MG63 (cell line): ENCODE results near the gene RANBP3. TPM values are rescaled to one million over a fixed set of nuclear protein-coding genes. Genes with fewer than 3 reads are reported as not detected.

Experiments used
- DNase-seq: peaks from one replicate; pipeline ENCODE4 v3.0.0-alpha.2; 2020
- H3K27me3 ChIP-seq: fragments of 250-450 bp; sonication (Bioruptor Pico); 2 replicates; pipeline ENCODE4 v1.5.1; 2020; ENCODE audit warnings: mild to moderate bottlenecking, moderate library complexity
- H3K36me3 ChIP-seq: fragments of 250-450 bp; sonication (Bioruptor Pico); 2 replicates; pipeline ENCODE4 v1.5.1; 2020; ENCODE audit warnings: mild to moderate bottlenecking, moderate library complexity
- H3K4me3 ChIP-seq: fragments of 250-450 bp; sonication (Bioruptor Pico); 2 replicates; pipeline ENCODE4 v1.5.1; 2020; ENCODE audit warnings: mild to moderate bottlenecking, moderate library complexity
- H3K9me3 ChIP-seq: fragments of 250-450 bp; sonication (Bioruptor Pico); 2 replicates; pipeline ENCODE4 v1.5.1; 2020; ENCODE audit warnings: mild to moderate bottlenecking, moderate library complexity
- total RNA-seq: library from RNA; depleted of rRNA; stranded (reverse); fragments of >200 nt; shearing (Covaris generic); gene quantifications from 2 replicates; pipeline ENCODE4 v1.2.3, GENCODE V29; 2014; ENCODE audit warnings: low replicate concordance

The RANBP3 gene
- total RNA-seq, 1 experiment from 2014 or later: 43.4 TPM

DNA sequence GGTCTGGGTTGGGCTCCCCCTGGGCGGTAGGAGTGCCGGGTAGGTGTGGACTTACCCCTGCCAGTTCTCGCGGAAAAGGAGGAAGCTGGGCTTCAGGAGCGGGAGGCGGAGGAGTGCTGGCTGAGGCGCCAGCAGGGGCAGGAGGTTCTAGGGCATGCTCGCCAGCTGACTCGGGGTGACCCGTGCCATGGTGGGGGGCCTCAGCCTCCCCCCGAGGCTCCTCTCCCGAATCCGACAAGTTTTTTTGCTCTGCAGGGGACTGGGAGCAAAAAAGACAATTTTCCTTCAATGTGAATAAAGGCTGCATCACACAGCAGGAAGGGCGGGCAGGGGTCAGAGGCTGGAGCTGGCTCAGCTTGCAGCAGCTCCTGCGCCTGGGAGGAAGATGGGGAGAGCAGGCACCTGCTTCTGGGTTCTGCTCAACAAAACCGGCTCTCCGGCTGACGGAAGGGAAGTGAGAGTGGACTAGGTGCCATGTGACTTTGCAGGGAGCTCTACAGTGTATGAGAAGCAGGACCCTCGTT is 26.5 kb downstream of the RANBP3 start:
- H3K36me3 ChIP-seq: peaks cover 9% of the 10 kb centered on the region
- DNase-seq: no peak
- H3K9me3 ChIP-seq: no peaks in the 10 kb centered on the region
- no peaks in the 10 kb centered on the region for H3K27me3 ChIP-seq
- no peak overlapping the region for H3K4me3 ChIP-seq

DNA sequence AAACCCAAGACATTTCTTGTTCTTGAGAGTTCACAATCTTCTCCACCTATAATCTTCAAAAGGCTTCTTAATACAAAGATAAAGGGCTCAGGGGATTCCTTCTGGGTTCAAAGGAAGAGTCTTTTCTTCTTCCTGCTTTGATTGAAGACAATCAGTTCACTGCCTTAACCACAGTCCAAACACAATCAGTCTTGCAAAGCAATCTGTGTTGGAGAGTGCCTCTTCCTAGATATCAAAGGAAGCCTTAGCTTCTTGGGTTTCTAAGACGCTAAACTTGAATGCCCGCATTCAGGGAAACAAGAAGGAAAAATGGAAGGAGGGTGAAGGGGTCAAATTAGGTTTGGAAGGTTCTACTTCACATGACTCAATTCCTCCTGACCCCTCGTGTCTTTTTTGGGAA is 27.2 kb downstream of the RANBP3 start:
- no peak for DNase-seq
- no peaks in the 10 kb centered on the region for H3K27me3 ChIP-seq
- H3K9me3 ChIP-seq: no peaks in the 10 kb centered on the region
- H3K36me3 ChIP-seq: peaks cover 9% of the 10 kb centered on the region
- no peak overlapping the region for H3K4me3 ChIP-seq

- Histone ChIP-seq H3K4me3 (no peak overlapping the region), H3K36me3 (peaks cover 9% of the 10 kb centered on the region), H3K9me3 (no peaks in the 10 kb centered on the region), H3K27me3 (no peaks in the 10 kb centered on the region)
- no peak for DNase-seq
Measured at GRCh38 chr19:5949792-5950305, 28.1 kb downstream of the RANBP3 start.

- H3K27me3 ChIP-seq: no peaks in the 10 kb centered on the region
- no peak overlapping the region for H3K4me3 ChIP-seq
- H3K36me3 ChIP-seq: peaks cover 9% of the 10 kb centered on the region
- no peaks in the 10 kb centered on the region for H3K9me3 ChIP-seq
- DNase-seq: no peak
Measured at GRCh38 chr19:5948752-5949564, 29.0 kb downstream of the RANBP3 start.

DNA sequence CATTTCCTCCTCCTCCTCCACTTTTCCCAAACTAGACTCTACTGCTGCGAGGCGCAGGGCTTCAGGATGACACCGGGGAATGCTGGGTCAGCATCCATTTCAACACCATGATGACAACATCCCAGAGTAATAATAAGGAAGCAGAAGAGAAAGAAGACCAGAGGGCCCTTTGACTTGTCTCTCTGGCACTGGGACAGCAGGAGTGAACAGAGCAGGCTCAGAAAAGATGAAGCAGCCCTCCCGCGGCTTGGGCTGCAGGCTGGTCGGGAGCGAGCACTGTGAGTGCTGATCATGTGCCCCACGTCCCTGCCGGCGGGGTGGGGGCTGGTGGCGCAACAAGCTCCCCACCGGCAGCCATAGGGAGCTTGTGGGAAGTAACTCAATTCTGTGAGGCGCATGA is 30.5 kb downstream of the RANBP3 start:
- Histone ChIP-seq H3K36me3 (peaks cover 9% of the 10 kb centered on the region), H3K4me3 (no peak overlapping the region), H3K9me3 (no peaks in the 10 kb centered on the region), H3K27me3 (no peaks in the 10 kb centered on the region)
- no peak for DNase-seq

DNA sequence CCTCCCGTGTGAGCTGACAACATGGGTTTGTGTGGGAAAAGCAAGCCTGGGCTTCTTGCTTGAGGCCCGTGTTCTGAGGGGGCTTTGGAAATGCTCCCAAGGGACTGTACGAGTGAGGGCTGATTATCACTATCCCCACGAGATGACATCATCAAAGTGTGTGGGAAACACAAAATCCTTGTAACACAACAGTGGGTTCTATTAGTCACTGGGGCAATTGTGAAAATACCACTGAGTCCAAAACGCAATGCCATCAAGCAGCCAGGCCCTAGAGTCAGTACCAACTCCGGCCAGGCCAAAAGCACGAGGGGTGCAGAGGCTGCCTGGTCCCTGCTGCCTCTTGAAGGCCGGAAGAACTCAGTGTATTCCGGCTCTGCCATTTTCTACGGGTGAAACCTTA is 34.3 kb downstream of the RANBP3 start:
- Histone ChIP-seq H3K27me3 (no peaks in the 10 kb centered on the region), H3K9me3 (no peaks in the 10 kb centered on the region), H3K36me3 (no peaks in the 10 kb centered on the region; the same call in 1 of the 2 replicates), H3K4me3 (no peak overlapping the region)
- DNase-seq: no peak

DNA sequence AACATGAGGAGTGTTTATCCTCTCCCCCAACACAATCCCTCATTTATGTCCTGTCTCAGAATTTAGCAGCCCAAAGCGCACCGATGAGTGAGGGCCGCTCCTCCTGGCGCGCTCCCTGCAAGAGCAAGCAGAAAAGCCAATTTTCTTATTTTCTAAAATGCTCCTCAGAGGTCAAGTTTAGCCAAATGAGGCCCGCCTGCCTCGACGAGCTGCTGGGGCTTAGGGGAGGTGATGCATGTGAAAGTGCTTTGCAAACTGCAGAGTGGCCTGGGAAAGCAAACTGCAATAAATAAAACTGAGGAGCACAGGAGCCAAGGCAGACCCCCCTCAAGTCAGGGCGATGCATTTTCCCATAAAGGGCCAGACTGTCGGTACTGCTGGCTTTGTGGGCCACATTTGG is 34.9 kb downstream of the RANBP3 start:
- peaks cover 4% of the 10 kb centered on the region; the same call in 1 of the 2 replicates for H3K36me3 ChIP-seq
- no peak overlapping the region for H3K4me3 ChIP-seq
- no peaks in the 10 kb centered on the region for H3K27me3 ChIP-seq
- no peak for DNase-seq
- H3K9me3 ChIP-seq: no peaks in the 10 kb centered on the region

DNA sequence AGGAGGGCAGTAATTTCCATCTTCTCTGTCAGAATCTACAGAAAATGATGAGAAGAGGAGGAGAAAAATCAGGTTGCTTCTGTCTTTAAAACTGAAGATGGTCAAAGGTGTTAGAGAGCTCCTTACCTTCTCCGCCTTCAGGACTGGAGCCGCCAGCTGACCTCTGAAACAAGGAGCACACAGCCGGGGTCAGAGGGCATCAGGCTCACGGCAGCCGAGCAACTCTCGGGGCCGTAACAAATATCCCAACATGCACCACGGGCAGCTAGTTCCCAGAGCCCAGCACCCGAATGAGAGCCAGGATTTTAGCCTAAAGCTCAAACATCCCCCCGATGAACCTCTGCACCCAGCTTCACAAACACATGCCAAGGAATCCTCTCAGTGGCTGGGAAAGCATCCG is 36.3 kb downstream of the RANBP3 start:
- H3K36me3 ChIP-seq: peaks cover 4% of the 10 kb centered on the region; the same call in 1 of the 2 replicates
- H3K9me3 ChIP-seq: no peaks in the 10 kb centered on the region
- DNase-seq: no peak
- no peak overlapping the region for H3K4me3 ChIP-seq
- H3K27me3 ChIP-seq: no peaks in the 10 kb centered on the region

GRCh38 chr19:5940260-5941208 is 37.4 kb downstream of the RANBP3 start:
- Histone ChIP-seq H3K9me3 (no peaks in the 10 kb centered on the region), H3K36me3 (peaks cover 4% of the 10 kb centered on the region; the same call in 1 of the 2 replicates), H3K27me3 (no peaks in the 10 kb centered on the region), H3K4me3 (no peak overlapping the region)
- DNase-seq: no peak

DNA sequence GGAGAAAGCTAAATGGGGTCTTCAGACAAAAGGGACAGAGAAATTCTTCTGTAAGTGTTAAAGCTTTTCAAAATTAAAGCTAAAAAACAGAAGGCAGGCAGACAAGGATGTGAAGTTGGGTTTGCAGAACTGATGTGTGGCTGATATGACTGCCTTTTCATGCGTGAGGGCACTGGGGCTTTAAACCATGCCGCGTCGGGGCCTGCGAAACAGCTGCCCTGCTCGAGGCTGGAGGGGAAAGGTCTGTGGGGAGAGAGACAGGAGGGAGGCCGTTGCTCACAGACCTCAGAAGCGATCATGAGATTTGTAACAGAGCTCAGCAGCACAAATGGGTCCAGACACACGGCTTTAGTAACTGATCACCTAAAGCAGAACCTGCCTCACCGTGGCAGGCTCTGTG is 40.4 kb downstream of the RANBP3 start:
- H3K36me3 ChIP-seq: peaks cover 4% of the 10 kb centered on the region; the same call in 1 of the 2 replicates
- H3K4me3 ChIP-seq: no peak overlapping the region
- H3K9me3 ChIP-seq: no peaks in the 10 kb centered on the region
- H3K27me3 ChIP-seq: no peaks in the 10 kb centered on the region
- no peak for DNase-seq

GRCh38 chr19:5936292-5936592 is 41.7 kb downstream of the RANBP3 start:
- Histone ChIP-seq H3K36me3 (peaks cover 4% of the 10 kb centered on the region; the same call in 1 of the 2 replicates), H3K4me3 (no peak overlapping the region), H3K9me3 (no peaks in the 10 kb centered on the region), H3K27me3 (no peaks in the 10 kb centered on the region)
- no peak for DNase-seq

DNA sequence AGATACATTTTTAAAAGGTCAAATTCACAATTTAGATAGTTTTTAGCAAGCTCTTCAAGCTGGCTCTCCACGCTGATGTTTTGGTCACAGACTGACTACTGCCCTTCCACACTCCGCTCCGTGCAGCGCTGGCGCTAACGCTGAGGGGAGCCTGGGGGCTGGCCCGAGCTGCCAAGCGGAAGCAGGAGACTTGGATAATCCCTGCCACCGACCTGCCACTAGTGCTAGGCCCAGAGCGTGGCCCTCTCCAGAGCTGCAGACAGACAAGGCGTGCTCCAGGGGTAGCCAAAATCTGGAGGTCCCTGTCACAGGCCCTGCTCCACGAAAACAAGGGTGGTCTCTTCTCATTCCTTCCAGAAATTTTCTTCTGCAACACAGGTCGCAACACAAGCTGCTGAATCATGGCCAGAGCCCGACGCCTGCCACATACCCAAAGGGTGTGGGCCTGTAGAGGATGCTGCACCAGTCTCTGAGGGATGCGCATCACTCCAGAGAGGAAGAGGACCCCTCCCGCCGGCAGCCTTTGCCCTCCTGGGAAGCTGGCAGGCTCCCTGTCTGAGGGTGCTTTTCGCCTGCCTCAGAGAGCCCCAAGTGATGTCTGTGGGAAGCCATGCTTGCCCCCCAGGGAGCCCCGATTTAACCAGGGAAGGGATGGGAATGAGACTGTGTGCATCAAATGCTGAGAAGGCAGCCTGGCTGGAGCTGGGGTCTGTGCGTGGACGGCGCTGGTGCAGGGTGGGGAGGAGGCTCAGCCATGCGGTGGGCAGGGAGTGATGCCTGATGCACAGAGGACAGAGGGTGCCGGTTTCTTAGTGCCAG is 42.3 kb downstream of the RANBP3 start:
- Histone ChIP-seq H3K36me3 (peaks cover 4% of the 10 kb centered on the region; the same call in 1 of the 2 replicates), H3K27me3 (no peaks in the 10 kb centered on the region), H3K4me3 (no peak overlapping the region)

DNA sequence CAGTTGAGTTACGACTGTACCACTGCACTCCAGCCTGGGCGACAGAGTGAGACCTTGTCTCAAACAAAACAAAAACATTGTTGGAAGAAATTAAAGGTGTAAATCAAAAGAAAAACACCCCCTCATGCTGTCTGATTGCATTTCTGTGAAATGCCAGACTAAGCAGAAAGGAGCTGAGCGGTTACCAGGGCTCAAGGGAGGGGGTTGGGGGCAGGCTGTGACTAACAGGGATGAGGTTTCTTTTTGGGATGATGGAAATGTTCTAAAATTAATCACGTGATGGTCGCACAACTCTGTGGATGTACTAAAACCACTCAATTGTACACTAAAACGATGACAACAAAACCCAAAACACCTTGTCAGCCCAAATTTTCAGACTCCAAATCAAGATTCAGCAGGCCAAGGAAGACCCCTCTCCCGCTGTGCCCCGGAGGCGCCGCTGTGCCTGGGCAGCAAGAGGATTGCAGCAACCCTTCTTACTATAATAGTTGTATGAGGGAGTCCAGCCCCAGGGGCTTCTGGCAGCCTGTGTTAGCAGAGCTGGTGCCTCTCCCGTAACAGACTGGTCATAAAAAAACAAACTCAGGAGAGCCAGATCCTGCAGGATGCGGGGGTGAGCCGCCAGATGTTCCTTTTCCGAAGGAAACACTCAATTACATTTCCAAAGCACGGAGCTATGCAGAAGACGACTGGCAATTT is 43.0 kb downstream of the RANBP3 start:
- DNase-seq: no peak
- Histone ChIP-seq H3K36me3 (peaks cover 4% of the 10 kb centered on the region; the same call in 1 of the 2 replicates), H3K4me3 (no peak overlapping the region), H3K9me3 (no peaks in the 10 kb centered on the region), H3K27me3 (no peaks in the 10 kb centered on the region)

More for the DNA sequence above, 42.3 kb downstream of the RANBP3 start:
- H3K9me3 ChIP-seq: no peaks in the 10 kb centered on the region
- DNase-seq: no peak

- Histone ChIP-seq H3K9me3 (no peaks in the 10 kb centered on the region), H3K4me3 (no peak overlapping the region), H3K36me3 (peaks cover 4% of the 10 kb centered on the region; the same call in 1 of the 2 replicates), H3K27me3 (no peaks in the 10 kb centered on the region)
- no peak for DNase-seq
Measured at GRCh38 chr19:5934069-5934401, 43.9 kb downstream of the RANBP3 start.

GRCh38 chr19:5933391-5934068 is 44.4 kb downstream of the RANBP3 start:
- peaks cover 4% of the 10 kb centered on the region for H3K36me3 ChIP-seq
- no peak for DNase-seq
- no peaks in the 10 kb centered on the region for H3K27me3 ChIP-seq
- no peak overlapping the region for H3K4me3 ChIP-seq
- no peaks in the 10 kb centered on the region for H3K9me3 ChIP-seq
